ENCODE measurements around the gene EXPH5. TPM values are rescaled to one million over a fixed set of nuclear protein-coding genes. Genes with fewer than 3 reads are reported as not detected.

Gene EXPH5
- total and polyA plus RNA-seq, 5 donors from 2014 or later, result 0.23 to 1.8 (median 0.75) TPM

GRCh38 chr11:108561535-108561991 lies 32.0 kb downstream of the EXPH5 start:
- no peaks in the 10 kb centered on the region for H3K36me3 Mint-ChIP-seq
- no peak overlapping the region for H3K4me3 ChIP-seq (ENCODE audit: low read depth, low read length)
- no peaks in the 10 kb centered on the region for H3K36me3 ChIP-seq (ENCODE audit: control insufficient read depth, insufficient read depth, low read length)
- ATAC-seq (ENCODE audit: low read depth in 2 of 2) (no peak), DNase-seq (no peak)
- peaks cover 0 to 1% (median 0%) of the 10 kb centered on the region in 7 donors for H3K9me3 Mint-ChIP-seq
- no peaks in the 10 kb centered on the region for H3K4me1 ChIP-seq (ENCODE audit: control insufficient read depth, insufficient read depth, low read length, poor library complexity, severe bottlenecking)
- H3K27ac ChIP-seq (ENCODE audit: insufficient read depth, low read length, poor library complexity, severe bottlenecking), result no peak overlapping the region
- peaks cover 4% of the 10 kb centered on the region for H3K27me3 Mint-ChIP-seq
- no peak overlapping the region for H3K4me3 Mint-ChIP-seq
- peaks cover 5 to 16% (median 9%) of the 10 kb centered on the region in 4 donors for H3K4me1 Mint-ChIP-seq
- H3K9me3 ChIP-seq (ENCODE audit: control insufficient read depth in 2 of 2, low read length in 2 of 2), result no peaks in the 10 kb centered on the region
- no peaks in the 10 kb centered on the region for H3K27me3 ChIP-seq (ENCODE audit: control insufficient read depth, insufficient read depth, low read length)
- H3K27ac Mint-ChIP-seq, result no peak overlapping the region

- no peak overlapping the region for H3K27ac Mint-ChIP-seq
Measured at GRCh38 chr11:108559904-108560303, 33.7 kb downstream of the EXPH5 start.

GRCh38 chr11:108559340-108559739 lies 34.2 kb downstream of the EXPH5 start:
- no peak overlapping the region for H3K27ac ChIP-seq (ENCODE audit: insufficient read depth, low read length, poor library complexity, severe bottlenecking)
- Mint-ChIP-seq H3K4me1 (peaks cover 5 to 16% (median 9%) of the 10 kb centered on the region in 4 donors), H3K4me3 (no peak overlapping the region), H3K36me3 (no peaks in the 10 kb centered on the region), H3K9me3 (peaks cover 0 to 1% (median 0%) of the 10 kb centered on the region in 7 donors), H3K27me3 (peaks cover 2% of the 10 kb centered on the region), H3K27ac (peak overlapping the region in 1 of 3 donors; percentile 50)
- H3K9me3 ChIP-seq (ENCODE audit: control insufficient read depth in 2 of 2, low read length in 2 of 2), result no peaks in the 10 kb centered on the region
- H3K27me3 ChIP-seq (ENCODE audit: control insufficient read depth, insufficient read depth, low read length), result no peaks in the 10 kb centered on the region
- peak in 2 of 3 donors; percentile 18 to 26 for DNase-seq
- peak; percentile 66 for ATAC-seq (ENCODE audit: low read depth in 2 of 2)
- H3K4me1 ChIP-seq (ENCODE audit: control insufficient read depth, insufficient read depth, low read length, poor library complexity, severe bottlenecking), result no peaks in the 10 kb centered on the region
- no peak overlapping the region for H3K4me3 ChIP-seq (ENCODE audit: low read depth, low read length)
- no peaks in the 10 kb centered on the region for H3K36me3 ChIP-seq (ENCODE audit: control insufficient read depth, insufficient read depth, low read length)

More at GRCh38 chr11:108559904-108560303, 33.7 kb downstream of the EXPH5 start:
- H3K4me1 Mint-ChIP-seq, result peaks cover 5 to 16% (median 9%) of the 10 kb centered on the region in 4 donors
- no peak for DNase-seq
- H3K27me3 ChIP-seq (ENCODE audit: control insufficient read depth, insufficient read depth, low read length), result no peaks in the 10 kb centered on the region
- H3K4me3 Mint-ChIP-seq, result no peak overlapping the region
- H3K36me3 Mint-ChIP-seq, result no peaks in the 10 kb centered on the region
- H3K27me3 Mint-ChIP-seq, result peaks cover 4% of the 10 kb centered on the region
- H3K4me1 ChIP-seq (ENCODE audit: control insufficient read depth, insufficient read depth, low read length, poor library complexity, severe bottlenecking), result no peaks in the 10 kb centered on the region
- no peak overlapping the region for H3K4me3 ChIP-seq (ENCODE audit: low read depth, low read length)
- no peaks in the 10 kb centered on the region for H3K9me3 ChIP-seq (ENCODE audit: control insufficient read depth in 2 of 2, low read length in 2 of 2)
- no peaks in the 10 kb centered on the region for H3K36me3 ChIP-seq (ENCODE audit: control insufficient read depth, insufficient read depth, low read length)
- H3K9me3 Mint-ChIP-seq, result peaks cover 0 to 1% (median 0%) of the 10 kb centered on the region in 7 donors
- no peak overlapping the region for H3K27ac ChIP-seq (ENCODE audit: insufficient read depth, low read length, poor library complexity, severe bottlenecking)
- no peak for ATAC-seq (ENCODE audit: low read depth in 2 of 2)

DNA sequence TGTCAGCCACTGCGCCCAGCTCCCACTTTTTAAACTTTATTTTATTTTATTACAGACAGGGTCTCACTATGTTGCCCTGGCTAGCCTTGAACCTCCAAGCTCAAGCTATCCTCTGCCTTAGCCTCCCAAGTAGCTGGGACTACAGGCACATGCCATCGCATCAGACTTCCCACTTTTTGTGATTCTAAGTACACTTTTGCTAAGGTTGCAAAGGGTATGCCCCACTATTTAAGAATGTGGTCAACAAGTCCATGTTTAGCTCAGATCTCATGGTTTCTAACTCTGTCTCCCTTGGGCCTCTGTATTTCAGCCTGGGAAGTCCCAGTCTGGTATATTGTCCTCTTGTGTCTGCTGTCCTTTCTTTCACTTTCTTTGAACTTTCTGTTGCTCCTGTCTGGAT lies 35.3 kb downstream of the EXPH5 start:
- DNase-seq, result no peak
- Histone ChIP-seq H3K36me3 (ENCODE audit: control insufficient read depth, insufficient read depth, low read length) (no peaks in the 10 kb centered on the region), H3K4me3 (ENCODE audit: low read depth, low read length) (no peak overlapping the region), H3K9me3 (ENCODE audit: control insufficient read depth in 2 of 2, low read length in 2 of 2) (no peaks in the 10 kb centered on the region), H3K27me3 (ENCODE audit: control insufficient read depth, insufficient read depth, low read length) (no peaks in the 10 kb centered on the region), H3K27ac (ENCODE audit: insufficient read depth, low read length, poor library complexity, severe bottlenecking) (no peak overlapping the region), H3K4me1 (ENCODE audit: control insufficient read depth, insufficient read depth, low read length, poor library complexity, severe bottlenecking) (no peaks in the 10 kb centered on the region)
- Mint-ChIP-seq H3K27ac (no peak overlapping the region), H3K9me3 (peaks cover 0 to 1% (median 0%) of the 10 kb centered on the region in 7 donors), H3K4me1 (peaks cover 5 to 16% (median 9%) of the 10 kb centered on the region in 4 donors), H3K36me3 (no peaks in the 10 kb centered on the region), H3K4me3 (no peak overlapping the region), H3K27me3 (no peaks in the 10 kb centered on the region)
- no peak for ATAC-seq (ENCODE audit: low read depth in 2 of 2)

DNA sequence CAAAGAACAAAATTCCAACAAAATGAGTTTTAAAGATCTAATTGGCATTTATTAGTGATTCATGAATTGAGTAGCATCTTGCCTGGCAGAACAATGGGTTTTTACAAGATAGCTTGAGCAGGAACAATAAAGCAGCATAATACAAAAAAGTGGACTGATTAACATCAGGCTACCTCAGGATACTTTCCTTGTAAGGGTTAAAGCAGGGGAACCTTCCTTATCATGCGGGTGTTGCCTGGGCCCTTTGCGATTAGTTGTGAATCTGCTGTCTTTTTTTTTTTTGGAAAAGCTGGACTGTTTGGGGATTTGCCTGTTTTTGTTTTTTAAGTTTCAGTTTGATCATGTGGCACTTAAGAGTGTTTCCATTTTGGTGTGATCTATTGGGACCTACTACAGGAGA lies 37.5 kb downstream of the EXPH5 start:
- Mint-ChIP-seq H3K4me1 (peaks cover 5 to 16% (median 8%) of the 10 kb centered on the region in 4 donors), H3K36me3 (no peaks in the 10 kb centered on the region), H3K4me3 (no peak overlapping the region), H3K9me3 (peaks cover 0 to 2% (median 0%) of the 10 kb centered on the region in 7 donors), H3K27ac (no peak overlapping the region), H3K27me3 (no peaks in the 10 kb centered on the region)
- no peaks in the 10 kb centered on the region for H3K36me3 ChIP-seq (ENCODE audit: control insufficient read depth, insufficient read depth, low read length)
- H3K27ac ChIP-seq (ENCODE audit: insufficient read depth, low read length, poor library complexity, severe bottlenecking), result no peak overlapping the region
- no peak overlapping the region for H3K4me3 ChIP-seq (ENCODE audit: low read depth, low read length)
- no peak for DNase-seq
- no peak for ATAC-seq (ENCODE audit: low read depth in 2 of 2)
- no peaks in the 10 kb centered on the region for H3K9me3 ChIP-seq (ENCODE audit: control insufficient read depth in 2 of 2, low read length in 2 of 2)
- H3K4me1 ChIP-seq (ENCODE audit: control insufficient read depth, insufficient read depth, low read length, poor library complexity, severe bottlenecking), result no peaks in the 10 kb centered on the region
- no peaks in the 10 kb centered on the region for H3K27me3 ChIP-seq (ENCODE audit: control insufficient read depth, insufficient read depth, low read length)

- Mint-ChIP-seq H3K4me3 (no peak overlapping the region), H3K27me3 (no peaks in the 10 kb centered on the region), H3K9me3 (peaks cover 0 to 2% (median 0%) of the 10 kb centered on the region in 7 donors), H3K27ac (no peak overlapping the region), H3K36me3 (no peaks in the 10 kb centered on the region), H3K4me1 (no peaks in the 10 kb centered on the region)
- Histone ChIP-seq H3K4me3 (ENCODE audit: low read depth, low read length) (no peak overlapping the region), H3K27me3 (ENCODE audit: control insufficient read depth, insufficient read depth, low read length) (no peaks in the 10 kb centered on the region), H3K36me3 (ENCODE audit: control insufficient read depth, insufficient read depth, low read length) (no peaks in the 10 kb centered on the region), H3K9me3 (ENCODE audit: control insufficient read depth in 2 of 2, low read length in 2 of 2) (no peaks in the 10 kb centered on the region), H3K27ac (ENCODE audit: insufficient read depth, low read length, poor library complexity, severe bottlenecking) (no peak overlapping the region), H3K4me1 (ENCODE audit: control insufficient read depth, insufficient read depth, low read length, poor library complexity, severe bottlenecking) (no peaks in the 10 kb centered on the region)
- ATAC-seq (ENCODE audit: low read depth in 2 of 2), result no peak
- DNase-seq, result no peak
Measured at GRCh38 chr11:108551651-108552462, 41.7 kb downstream of the EXPH5 start.

- no peak overlapping the region for H3K27ac Mint-ChIP-seq
Measured at GRCh38 chr11:108549319-108549885, 44.2 kb downstream of the EXPH5 start.

More at GRCh38 chr11:108549319-108549885, 44.2 kb downstream of the EXPH5 start:
- Mint-ChIP-seq H3K4me1 (no peaks in the 10 kb centered on the region), H3K9me3 (peaks cover 0 to 2% (median 0%) of the 10 kb centered on the region in 7 donors), H3K4me3 (no peak overlapping the region), H3K36me3 (no peaks in the 10 kb centered on the region), H3K27me3 (no peaks in the 10 kb centered on the region)
- H3K4me3 ChIP-seq (ENCODE audit: low read depth, low read length), result no peak overlapping the region
- no peaks in the 10 kb centered on the region for H3K9me3 ChIP-seq (ENCODE audit: control insufficient read depth in 2 of 2, low read length in 2 of 2)
- no peaks in the 10 kb centered on the region for H3K27me3 ChIP-seq (ENCODE audit: control insufficient read depth, insufficient read depth, low read length)
- ATAC-seq (ENCODE audit: low read depth in 2 of 2) (no peak), DNase-seq (no peak)
- no peak overlapping the region for H3K27ac ChIP-seq (ENCODE audit: insufficient read depth, low read length, poor library complexity, severe bottlenecking)
- no peaks in the 10 kb centered on the region for H3K4me1 ChIP-seq (ENCODE audit: control insufficient read depth, insufficient read depth, low read length, poor library complexity, severe bottlenecking)
- no peaks in the 10 kb centered on the region for H3K36me3 ChIP-seq (ENCODE audit: control insufficient read depth, insufficient read depth, low read length)
